ENCODE measurements around the gene SLC39A11.

The SLC39A11 gene

DNA sequence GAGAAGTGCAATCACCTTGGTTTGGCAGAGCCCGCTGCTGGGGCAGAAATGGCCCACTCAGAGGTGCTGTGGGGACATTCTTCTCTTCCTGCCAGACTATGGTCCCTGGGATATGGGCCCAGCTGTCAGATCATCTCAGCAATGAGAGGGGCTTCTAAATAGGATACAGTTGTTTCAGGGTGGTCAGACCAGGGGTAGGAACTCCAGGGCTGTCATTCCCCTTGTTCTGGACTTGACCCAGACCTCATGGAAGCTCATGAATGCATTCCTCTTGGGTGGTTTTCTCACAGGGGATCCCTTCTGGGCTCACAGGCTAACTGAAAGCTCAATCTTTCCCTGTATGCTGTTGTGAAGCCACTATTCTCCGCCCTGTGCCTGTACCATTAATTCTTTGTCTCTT is 347.2 kb downstream of the SLC39A11 start:
- CTCF ChIA-PET = interaction anchor here (0.9 to 1.4 kb wide), 2 partner anchors 18 to 20 kb away, joined by 3 read pairs; no protein-coding TSS in a partner anchor
- no peak overlapping the region for H3K4me3 ChIP-seq (ENCODE audit: low read depth, low read length)
- DNase-seq (ENCODE audit: low read depth, low spot score) = no peak
- POLR2A ChIA-PET = no interaction called here
- TF ChIP-seq, protein P1, sequence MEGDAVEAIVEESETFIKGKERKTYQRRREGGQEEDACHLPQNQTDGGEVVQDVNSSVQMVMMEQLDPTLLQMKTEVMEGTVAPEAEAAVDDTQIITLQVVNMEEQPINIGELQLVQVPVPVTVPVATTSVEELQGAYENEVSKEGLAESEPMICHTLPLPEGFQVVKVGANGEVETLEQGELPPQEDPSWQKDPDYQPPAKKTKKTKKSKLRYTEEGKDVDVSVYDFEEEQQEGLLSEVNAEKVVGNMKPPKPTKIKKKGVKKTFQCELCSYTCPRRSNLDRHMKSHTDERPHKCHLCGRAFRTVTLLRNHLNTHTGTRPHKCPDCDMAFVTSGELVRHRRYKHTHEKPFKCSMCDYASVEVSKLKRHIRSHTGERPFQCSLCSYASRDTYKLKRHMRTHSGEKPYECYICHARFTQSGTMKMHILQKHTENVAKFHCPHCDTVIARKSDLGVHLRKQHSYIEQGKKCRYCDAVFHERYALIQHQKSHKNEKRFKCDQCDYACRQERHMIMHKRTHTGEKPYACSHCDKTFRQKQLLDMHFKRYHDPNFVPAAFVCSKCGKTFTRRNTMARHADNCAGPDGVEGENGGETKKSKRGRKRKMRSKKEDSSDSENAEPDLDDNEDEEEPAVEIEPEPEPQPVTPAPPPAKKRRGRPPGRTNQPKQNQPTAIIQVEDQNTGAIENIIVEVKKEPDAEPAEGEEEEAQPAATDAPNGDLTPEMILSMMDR (IDR thresholded peaks at IDR 0.05; ENCODE audit: insufficient read depth, low read length, missing control alignments) = no peak

DNA sequence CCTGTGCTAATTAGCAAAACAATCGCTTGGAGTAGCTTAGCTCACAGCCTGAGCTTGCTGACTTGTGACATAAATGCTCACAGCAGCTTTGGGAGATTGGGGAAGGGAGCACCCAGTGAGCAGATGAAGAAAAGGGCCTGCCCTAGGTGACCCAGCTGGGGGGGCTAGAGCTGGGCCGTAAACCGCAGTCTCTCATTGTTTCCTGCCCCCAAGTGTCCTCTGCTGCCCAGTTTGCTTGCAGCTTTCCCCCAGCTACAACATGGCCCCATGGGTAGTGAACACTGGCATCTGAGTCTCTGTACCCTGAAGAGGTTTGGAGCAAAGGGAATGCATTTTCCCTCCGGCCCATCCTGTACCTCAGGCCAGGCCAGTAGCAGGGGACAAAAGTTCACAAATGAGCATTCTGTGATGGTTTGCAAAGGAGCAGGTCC is 349.4 kb downstream of the SLC39A11 start:
- TF ChIP-seq, protein P1 (IDR thresholded peaks at IDR 0.05; ENCODE audit: insufficient read depth, low read length, missing control alignments) = no peak
- no peak overlapping the region for H3K4me3 ChIP-seq (ENCODE audit: low read depth, low read length)
- DNase-seq (ENCODE audit: low read depth, low spot score) = no peak
- POLR2A ChIA-PET = no interaction called here
- CTCF ChIA-PET = interaction anchor here (1.6 kb wide), 1 partner anchor 414 kb away, joined by 3 read pairs; no protein-coding TSS in a partner anchor

DNA sequence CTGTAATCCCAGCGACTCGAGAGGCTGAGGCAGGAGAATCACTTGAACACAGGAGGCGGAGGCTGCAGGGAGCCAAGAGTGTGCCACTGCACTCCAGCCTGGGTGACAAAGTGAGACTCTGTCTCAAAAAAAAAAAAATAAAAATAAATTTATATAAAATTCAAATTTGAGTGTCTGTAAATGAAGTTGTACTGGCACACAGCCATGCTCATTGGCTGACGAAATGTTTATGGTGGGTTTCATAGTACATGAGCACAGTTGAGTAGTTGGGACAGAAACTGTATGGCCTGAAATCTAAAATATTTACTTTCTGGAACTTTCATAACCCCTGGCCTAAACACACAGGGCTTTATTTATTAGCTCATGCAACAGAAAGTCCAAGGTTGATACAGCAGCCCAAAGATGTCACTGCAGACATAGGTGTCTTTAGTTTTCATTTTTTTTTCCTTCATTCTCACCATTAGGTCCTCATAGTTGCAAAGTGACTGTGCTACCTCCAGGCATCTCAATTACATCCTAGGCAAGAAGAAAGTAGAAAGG is 355.3 kb downstream of the SLC39A11 start:
- ChIA-PET CTCF (interaction anchor here (1.0 kb wide), 1 partner anchor 454 kb away, joined by 3 read pairs; no protein-coding TSS in a partner anchor), POLR2A (no interaction called here)
- TF ChIP-seq, protein P1 (IDR thresholded peaks at IDR 0.05; ENCODE audit: insufficient read depth, low read length, missing control alignments) = no peak
- no peak overlapping the region for H3K4me3 ChIP-seq (ENCODE audit: low read depth, low read length)
- no peak for DNase-seq (ENCODE audit: low read depth, low spot score)

DNA sequence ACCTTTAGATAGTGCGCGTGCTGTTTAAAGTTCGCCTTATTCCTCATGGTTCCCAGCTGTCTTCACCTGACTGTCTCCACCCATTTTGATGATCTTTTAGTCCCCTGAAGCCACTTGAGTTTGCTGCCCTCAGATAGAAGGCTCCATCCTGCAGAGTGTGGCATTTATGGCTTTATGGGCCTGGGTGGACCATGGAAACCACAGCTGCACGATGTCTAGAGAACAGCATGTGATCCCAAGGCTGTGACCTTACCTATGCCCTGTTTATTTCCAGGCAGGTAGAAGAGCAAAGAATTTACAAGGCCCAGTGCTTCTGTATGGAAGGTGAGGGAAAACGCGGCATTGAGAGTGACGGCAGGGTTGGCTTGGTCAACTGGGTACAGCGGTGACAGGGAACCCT is 356.9 kb downstream of the SLC39A11 start:
- ChIA-PET CTCF (interaction anchor here (1.0 to 4.2 kb wide), 3 partner anchors 10 to 453 kb away, joined by 3 to 32 read pairs (median 7); no protein-coding TSS in a partner anchor), POLR2A (no interaction called here)
- no peak overlapping the region for H3K4me3 ChIP-seq (ENCODE audit: low read depth, low read length)
- DNase-seq (ENCODE audit: low read depth, low spot score) = no peak
- TF ChIP-seq, protein P1 (IDR thresholded peaks at IDR 0.05; ENCODE audit: insufficient read depth, low read length, missing control alignments) = no peak

DNA sequence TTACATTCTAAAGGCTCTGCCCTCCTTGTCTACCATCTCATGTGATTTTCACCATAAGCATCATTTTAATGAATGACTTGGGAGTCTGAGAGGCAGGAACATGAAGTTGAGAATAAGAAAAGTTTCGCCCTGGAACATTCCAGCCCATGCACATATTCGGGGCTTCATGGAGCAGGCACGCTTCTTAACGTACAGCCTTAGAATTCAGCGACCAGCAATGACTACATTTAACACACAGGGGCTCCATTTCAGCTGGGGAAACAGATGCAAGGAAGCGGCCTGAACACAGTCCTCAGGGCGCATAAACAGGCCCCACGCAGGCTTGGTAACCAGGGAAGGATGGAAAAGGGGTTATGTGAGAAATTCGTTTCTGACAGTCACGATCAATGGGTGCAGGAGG is 357.4 kb downstream of the SLC39A11 start:
- no peak overlapping the region for H3K4me3 ChIP-seq (ENCODE audit: low read depth, low read length)
- ChIA-PET CTCF (interaction anchor here (1.0 to 4.2 kb wide), 4 partner anchors 9 to 456 kb away, joined by 3 to 32 read pairs (median 10); no protein-coding TSS in a partner anchor), POLR2A (no interaction called here)
- DNase-seq (ENCODE audit: low read depth, low spot score) = no peak
- TF ChIP-seq, protein P1 (IDR thresholded peaks at IDR 0.05; ENCODE audit: insufficient read depth, low read length, missing control alignments) = no peak

DNA sequence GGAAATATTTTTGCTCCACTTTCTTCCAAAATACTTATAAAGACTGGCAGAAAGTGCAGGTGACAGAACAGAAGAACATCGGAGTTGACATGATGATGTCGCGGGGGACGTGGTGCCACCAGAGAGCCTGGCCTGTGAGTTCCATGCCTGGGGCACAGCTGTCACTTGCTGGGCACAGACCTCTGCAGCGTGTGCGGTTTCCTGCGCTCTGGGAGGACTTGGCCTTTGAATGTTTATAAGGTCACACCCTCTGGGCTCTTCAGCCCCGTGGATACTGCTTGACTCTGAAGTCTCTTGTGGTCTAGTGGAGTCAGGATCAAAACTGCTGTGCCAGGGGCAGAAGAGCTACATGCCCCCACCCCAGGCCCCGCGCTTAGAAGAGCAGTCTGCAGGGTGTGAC is 357.9 kb downstream of the SLC39A11 start:
- no peak for DNase-seq (ENCODE audit: low read depth, low spot score)
- TF ChIP-seq, protein P1 (IDR thresholded peaks at IDR 0.05; ENCODE audit: insufficient read depth, low read length, missing control alignments) = no peak
- CTCF ChIA-PET = interaction anchor here (2.3 to 4.2 kb wide), 3 partner anchors 9 to 456 kb away, joined by 7 to 32 read pairs (median 14); no protein-coding TSS in a partner anchor
- POLR2A ChIA-PET = no interaction called here
- no peak overlapping the region for H3K4me3 ChIP-seq (ENCODE audit: low read depth, low read length)

Measured in AG04449 (cell line).